Measurements from ENCODE around the gene TANC1. TPM values are rescaled to one million over a fixed set of nuclear protein-coding genes. Genes with fewer than 3 reads are reported as not detected.
"Not testable (repeated sequence)": the region's sequence is repeated elsewhere in the genome, so short reads cannot be mapped to it uniquely, and the experiment has no call there.

Gene TANC1
- total RNA-seq, 1 experiment from 2014 or later: 18.6 TPM

DNA sequence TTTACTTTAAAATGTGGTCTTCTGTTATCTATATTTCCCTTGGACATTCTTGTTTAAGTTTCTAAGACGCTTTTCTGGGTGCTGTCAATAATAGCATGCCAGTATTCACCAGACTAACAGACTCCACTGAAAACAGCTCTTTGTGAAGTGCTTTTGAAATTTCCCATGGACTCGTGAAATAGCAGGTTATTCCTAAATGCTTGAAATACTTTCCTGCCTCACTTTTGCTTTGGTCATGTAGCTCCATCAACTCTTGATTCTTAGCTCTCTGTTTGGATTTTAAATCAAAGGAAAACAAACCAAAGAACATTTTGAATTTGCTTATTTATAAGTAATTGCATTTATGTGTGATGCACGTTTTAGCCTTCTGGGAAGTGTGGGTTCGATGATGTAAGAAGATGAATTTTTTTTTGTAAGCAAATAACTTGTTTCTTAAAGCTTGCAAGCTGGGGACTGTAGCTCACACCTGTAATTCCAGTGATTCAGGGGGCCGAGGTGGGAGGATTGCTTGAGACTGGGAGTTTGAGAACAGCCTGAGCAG, 170.3 kb downstream of the TANC1 start:
- DNase-seq (ENCODE audit: low spot score): no peak

DNA sequence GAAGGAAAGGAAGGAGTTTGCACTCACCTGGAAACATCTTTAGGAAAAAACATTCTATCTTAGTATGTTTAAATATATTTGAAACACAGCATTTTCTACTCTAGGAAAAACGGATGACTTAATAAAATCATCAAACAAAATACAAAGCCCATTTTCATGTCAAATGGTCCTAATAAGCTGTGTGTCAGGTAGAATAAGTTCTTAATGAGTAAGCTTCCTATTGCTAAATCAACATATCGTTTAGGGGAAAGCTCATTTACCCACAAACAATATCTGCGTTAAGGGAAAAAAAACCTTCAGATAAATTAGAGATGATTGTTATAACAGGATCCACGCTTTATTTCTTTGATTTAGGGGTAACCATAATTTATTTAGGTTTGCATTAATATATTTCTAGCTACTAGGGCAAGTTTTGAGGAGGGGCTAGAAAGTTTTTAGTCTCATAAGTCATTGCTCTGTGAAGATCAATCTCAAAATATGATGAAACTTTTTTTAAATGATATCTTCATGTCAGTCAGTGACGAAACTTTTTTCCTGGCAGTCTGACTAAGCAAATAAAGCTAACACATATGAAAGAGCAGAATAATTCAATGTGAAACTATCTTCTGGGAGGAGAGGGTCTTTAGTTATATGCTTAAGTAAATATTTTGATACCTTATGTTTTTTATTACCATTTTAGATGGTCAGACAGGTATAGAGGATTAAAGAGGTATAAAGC, 170.9 kb downstream of the TANC1 start:
- DNase-seq (ENCODE audit: low spot score): no peak

DNA sequence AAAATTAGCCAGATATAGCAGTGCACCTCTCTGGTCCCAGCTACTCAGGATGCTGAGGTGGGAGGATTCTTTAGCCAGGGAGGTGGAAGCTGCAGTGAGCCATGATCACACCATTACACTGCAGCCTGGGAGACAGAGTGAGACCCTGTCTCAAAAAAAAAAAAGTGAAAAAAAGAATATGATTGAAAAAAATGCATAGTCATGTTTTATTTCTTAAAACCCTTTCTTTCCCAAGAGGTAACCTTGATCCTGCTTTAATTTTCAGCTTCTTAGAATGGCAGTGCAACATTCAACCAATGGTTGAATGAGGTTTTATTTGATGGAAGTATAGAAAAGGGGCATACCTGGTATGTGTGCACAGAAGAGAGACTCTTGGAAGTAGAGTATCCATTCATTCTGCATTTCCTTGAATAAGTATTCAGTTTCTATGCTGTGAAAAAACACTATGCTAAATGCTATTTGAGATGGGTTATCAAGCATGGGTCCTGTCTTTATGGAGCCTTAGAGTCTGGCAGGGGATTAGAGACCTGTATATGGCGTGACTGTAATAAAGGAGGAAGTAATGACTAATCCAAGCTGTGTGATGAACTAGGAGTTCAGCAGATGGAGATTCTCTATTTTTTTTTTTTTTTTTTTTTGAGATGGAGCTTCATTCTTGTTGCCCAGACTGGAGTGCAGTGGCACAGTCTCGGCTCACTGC, 171.8 kb downstream of the TANC1 start:
- DNase-seq (ENCODE audit: low spot score): no peak

DNA sequence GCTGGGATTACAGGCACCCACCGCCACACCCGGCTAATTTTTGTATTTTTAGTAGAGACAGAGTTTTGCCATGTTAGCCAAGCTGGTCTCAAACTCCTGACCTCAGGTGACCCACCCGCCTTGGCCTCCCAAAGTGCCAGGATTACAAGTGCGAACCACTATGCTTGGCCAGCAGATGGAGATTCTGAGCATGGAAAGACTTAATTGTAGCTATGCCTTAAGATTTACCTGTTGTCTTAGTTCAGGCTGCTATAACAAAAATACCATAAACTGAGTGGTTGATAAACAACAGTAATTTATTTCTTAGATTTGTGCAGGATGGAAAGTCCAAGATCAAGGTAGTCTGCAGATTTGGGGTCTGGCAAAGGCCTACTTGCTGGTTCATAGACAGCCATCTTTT, 172.4 kb downstream of the TANC1 start:
- DNase-seq (ENCODE audit: low spot score): not testable (repeated sequence)

DNA sequence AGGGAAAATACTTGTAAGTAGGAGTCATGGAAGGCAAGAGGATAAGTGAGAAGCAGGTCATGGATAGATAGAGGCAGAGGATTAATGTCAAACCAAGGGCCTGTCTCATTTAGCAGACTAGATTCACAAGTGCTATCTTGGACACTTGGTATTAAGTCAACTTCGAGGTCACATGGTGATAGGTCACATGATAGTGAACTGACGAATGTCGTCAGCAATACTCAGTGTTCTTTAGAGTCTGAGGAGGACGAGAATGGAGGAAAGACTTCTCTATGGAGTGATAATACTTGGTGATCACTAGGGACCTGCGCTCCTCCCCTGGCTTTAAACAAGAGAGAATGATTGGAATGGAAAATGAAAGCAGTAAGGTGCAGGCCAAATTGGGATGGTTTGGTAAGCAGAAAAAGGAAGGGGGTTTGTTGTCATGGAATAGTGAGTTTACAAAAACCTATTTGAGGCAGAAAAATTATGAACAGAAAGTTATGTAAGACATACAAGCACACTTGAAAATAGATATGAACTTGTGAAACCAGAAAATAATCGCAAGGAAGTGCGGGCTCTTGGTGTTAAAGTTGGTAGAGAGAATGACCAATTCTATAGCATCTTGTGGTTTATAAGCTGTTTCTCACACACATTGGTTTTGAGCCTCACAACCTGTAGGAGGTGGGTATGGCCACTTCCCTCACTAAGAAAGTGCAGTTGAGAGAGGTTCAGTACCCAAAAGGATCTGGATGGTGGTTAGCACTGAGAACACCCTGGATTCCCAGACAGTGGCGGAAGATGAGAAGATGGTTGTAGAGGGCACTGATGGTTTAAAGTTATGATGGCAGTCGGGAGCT, 176.6 kb downstream of the TANC1 start:
- no peak for DNase-seq (ENCODE audit: low spot score)

DNA sequence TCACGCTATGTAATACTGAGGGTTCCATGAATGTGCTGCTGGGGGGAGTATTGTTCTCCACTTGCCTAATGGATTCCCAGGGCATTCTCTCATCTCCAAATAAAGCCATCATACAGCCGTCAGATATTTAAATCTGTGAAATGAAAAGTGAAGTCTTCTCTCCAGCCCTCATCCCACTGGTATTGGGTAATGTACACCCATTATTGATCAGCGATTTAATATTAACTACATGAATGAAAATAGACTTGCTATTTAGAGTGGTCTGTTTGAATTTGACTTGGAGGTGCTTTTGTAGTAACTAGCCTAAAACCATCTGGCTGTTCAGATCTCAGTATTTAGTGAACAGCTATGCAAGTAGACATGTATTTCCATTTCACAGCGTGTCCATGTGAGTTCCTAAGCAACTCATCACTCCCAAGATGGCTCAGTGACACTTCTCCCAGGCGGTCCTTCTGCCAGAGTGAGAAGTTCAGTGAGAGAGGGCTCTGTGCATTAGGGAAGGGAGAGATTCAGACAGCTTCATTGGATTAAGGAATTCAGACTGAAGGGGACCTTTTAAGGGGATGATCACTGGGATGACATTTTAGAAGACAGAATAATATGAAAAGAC, 177.4 kb downstream of the TANC1 start:
- DNase-seq (ENCODE audit: low spot score): no peak

DNA sequence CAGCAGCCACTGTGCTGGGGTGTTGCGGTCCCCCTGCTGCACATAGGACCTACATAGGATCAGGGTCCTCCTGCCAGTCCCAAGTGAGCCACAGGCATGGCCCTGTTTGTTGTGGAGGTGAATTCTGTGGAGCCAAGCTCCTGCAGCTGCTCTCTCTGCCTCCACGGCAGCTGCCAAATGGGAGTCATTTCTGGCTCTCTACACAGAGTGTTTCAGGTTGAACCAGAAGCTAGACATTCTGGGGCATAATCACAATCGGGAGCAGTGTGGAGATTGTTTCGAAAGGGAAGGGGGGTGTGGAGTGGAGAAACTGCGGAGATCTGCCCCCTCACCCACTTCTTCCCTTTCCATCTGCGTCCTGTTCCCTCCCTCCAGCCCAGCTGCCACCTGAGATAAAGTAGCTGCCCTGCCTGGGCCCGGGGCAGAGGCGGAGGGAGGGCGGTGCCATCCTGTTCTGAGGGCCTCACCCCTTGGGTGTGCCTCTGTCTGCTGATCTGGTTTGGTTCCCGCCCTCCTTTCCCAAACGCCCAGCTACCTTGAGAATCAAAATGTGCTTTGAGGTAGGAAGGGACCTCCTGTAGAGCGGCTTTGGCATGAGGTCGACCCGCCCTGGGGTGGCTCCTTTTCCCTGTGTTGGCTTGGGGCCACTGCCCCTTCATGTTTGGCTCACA, 178.7 kb downstream of the TANC1 start:
- DNase-seq (ENCODE audit: low spot score): peak; percentile 50

DNA sequence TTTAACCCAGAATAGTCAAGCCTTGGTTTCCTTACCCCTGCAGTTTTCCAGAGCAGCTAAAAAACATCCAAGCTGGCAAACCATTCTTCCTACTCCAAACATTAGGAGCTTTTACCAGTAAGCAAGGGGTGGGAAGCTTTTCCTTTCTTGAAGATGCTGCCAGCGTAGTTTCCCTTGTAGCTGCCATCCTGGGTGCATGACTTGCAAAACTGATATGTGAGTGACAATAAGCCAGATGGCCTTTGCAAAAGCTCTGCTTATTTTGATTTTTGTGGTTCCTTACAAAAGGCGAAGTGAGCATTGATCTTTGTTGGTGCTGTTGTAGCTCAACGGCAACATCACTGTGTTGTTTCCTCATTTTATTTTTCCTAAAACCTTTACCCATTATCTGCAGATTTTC, 179.2 kb downstream of the TANC1 start:
- no peak for DNase-seq (ENCODE audit: low spot score)

DNA sequence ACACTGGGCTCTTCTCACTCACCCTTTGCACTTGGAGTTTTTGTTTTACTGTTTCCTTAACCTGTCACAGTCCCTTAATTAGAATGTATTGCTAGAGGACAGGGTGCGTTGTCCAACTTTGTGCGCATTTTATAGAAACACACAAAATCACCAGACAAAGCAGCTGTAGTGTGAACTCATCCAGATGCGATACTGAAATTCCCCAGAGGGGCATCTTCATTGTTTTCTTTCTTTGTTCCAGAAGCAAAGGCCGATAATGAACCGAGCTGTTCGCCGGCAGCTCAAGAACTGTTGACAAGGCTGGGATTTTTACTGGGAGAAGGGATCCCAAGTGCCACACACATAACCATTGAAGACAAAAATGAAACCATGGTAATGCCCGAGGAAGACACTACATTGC, 180.5 kb downstream of the TANC1 start:
- DNase-seq (ENCODE audit: low spot score): no peak

DNA sequence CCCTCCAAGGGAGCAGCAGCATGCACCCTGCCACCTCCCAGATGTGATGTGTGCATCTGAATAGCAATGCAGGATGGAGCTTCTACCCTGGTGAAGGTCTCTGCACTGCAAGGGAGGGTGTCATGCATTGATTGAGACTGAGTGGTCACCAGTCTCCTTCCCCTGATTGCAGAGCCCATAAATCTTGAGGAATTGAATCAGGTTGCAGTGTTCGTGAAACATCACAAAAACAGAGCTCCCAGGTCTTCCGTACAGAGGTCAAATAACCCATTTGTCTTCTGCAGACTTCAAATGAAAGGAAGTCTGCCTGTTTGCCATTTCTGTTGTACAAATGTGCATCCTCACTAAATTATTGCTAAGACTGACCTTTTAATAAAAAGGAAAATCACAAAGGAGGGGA, 181.3 kb downstream of the TANC1 start:
- DNase-seq (ENCODE audit: low spot score): no peak

DNA sequence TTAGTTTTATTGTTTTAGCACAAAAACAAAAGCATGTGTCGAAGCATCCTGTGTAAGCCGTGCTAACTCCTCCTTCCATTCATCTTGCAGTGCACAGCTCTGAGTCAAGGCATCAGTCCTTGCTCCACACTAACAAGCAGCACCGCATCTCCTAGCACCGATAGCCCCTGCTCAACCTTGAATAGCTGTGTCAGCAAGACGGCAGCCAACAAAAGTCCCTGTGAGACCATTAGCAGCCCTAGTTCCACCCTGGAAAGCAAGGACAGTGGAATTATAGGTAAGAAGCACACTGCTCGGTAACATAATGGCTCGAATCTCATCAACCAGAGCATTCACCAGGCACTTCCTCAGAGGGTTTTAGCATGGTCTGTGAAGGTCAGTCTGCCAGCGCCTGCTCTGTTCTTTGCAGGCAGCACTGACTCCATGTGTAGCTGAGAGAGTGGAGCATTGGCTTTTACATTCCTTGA, 181.9 kb downstream of the TANC1 start:
- DNase-seq (ENCODE audit: low spot score): no peak

DNA sequence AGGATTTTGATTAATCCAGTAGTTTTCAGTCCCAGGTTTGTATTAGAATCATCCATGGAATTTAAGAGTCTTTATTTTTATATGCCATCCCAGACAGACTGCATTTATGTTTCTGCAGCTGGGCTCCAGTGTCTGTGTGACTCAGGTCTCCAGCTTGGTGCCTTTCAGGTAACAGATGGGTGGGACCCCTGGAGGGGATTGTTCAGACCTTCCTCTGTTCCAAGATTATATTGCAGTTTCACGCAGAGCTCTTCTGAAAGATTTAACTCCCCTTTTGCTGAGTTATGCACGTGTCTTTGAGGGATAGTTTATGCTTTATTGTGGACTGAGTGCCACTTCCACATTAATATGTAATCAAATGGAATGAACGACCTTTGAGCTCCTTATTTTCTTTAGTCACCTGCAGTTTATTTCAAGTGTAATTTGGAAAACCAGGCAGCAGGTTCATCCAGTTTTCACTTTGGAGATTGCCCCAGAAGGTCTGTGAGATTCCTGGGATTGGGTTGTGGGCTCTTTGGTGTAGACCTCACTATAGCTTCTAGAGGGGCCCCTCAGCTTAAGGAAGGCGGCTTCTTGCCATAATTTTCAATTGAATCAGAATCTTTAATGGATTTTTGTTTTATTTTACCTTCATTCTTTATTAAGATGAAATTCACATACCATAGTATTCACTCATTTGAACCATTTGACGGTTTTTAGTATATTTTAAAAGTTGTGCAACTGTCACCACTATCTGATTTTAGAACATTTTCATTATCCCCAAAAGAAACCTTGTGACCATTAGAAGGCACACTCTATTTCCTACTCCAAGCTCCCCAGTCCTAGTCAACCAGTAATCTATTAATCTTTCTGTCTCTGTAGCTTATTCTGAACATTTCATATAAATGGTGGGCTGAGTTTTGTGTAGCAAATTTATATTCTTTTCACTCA, 183.0 kb downstream of the TANC1 start:
- DNase-seq (ENCODE audit: low spot score): peak; percentile 66

DNA sequence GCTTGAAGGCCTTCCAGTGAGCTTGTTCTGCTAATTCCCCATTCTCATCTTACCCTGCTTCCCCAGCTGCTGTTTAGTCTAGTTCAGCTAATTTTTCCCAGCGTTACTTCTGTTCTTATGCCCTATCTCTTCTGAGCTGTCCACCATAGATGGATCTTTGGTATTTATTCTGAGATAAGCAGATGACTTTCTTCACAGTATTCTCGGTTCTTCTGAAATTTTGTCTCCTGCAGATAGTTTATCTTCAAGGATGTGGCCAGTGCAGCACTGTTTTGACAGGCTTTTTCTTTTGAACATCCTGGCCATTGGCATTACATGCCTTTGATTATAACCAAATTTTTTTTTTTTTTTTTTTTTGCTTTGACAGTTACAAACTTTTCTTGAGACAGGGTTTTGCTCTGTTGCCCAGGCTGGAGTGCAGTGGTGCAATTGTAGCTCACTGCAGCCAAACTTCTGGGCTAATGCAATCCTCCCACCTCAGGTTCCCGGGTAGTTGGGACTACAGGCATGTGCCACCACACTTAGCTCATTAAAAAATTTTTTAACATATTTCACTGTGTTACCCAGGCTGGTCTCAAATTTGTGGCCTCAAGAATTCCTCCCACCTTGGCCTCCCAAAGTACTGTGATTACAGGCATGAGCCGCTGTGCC, 183.8 kb downstream of the TANC1 start:
- DNase-seq (ENCODE audit: low spot score): no peak

DNA sequence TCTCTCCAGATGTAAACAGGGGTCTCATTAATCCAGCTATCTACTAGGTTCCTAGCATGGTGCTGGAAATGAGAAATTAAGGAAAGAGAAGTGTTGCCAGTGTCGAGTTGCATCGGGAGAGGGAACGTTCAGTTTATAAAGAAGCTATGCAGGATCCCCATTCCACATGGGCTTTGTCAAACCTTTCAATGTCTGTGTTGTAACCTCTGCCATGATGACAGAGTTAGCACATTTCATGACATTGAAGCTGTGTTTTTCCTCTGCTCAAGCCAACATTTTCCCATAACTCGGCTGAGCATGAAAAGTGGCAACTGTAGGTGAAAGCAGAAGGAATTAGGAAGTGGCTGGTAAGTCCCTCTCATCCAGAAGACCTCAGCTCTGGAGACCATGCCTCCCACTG, 184.6 kb downstream of the TANC1 start:
- DNase-seq (ENCODE audit: low spot score): no peak

DNA sequence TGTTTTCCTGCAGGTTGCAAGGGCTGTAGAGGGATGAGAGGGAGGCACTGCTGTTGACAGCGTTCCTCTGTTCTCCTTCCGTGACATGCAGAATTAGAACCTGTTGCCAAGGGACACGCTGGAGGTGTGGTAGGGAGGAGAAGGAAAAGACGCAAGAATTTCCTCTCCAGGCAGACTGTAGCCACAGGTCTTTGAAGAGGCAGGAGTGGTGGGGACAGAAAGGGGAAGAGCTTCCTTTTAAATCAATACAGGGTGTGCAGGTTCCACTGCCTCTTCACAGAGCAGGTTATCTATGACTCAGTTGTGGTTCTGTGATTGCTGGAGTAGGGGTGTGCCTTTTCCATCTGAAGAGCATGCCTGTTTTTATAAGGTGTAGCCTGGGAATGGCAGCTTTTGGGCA, 185.0 kb downstream of the TANC1 start:
- peak; percentile 88 for DNase-seq (ENCODE audit: low spot score)

DNA sequence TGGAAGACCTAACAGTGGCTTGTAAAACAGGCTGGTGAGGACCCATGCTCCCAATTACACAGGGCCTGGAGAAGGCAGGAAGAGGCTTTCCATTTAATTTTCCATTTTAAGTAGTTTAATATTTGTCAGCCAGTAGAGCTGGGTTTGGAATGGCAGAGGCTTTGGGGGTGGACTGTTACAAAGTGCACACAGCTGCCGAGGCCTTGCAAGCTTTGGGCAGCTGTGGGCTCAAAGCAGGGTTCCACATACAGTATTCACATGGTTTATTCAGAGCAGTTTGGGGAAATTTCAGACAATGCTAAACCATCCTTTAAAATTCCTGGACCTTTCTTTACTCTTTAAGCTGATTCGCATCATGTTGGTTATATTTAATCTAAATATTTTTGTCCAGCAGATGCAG, 185.5 kb downstream of the TANC1 start:
- no peak for DNase-seq (ENCODE audit: low spot score)

DNA sequence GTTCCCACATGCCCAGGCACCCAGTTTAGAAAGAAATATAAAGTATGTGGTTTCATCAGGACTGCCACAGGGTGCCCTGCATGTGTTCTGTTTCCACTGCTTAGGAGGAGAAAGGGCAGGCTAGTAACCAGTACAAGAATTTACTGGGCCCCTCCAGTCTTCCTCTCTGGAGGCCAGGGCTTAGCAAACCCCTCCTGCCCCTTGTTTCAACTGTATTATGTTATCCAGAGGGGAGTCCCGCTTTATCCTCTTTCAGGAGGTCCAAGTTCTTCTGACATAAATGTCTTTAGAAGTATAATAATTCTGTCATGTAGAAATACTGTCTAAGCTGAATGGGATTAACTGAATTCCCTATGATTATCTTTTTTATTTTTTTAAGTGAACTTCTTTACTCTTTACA, 185.9 kb downstream of the TANC1 start:
- DNase-seq (ENCODE audit: low spot score): no peak

DNA sequence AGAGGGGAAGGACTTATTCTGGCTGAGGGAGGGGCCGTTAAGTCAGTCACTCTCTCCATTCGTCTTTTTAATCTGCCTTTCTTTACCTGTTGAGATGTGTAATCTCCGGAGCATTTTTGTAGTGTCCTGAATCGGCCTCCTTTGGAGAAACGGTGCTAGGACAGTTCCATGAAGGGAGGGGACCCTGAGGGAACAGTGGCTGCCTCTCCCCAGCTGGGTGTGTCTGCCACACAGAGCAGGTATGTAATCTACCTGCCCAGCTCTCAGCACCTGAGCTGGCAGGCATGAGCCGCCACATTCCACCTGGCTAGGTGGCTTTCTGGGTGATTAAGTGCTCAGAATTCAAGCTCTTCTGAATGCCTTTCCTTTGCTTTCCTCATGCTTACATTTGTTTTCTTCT, 186.9 kb downstream of the TANC1 start:
- peak; percentile 74 for DNase-seq (ENCODE audit: low spot score)

DNA sequence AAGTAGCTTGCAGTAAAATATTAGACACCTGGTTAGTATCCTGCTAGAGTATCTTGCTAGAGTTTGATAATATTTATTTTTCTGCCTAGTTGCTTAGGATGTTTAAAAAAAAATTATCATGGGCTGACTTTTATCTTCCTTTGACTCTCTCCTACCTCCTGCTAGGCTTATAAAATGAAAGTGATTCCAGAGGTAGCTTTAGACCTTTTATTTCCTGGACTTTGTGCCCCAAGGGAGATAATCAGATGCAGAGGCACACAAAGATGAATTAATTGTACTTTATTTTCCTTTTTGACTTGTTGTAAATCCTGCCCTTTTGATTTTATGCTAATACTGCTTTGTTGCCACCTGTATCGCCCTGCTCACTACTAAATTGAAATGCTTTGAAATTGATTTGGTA, 187.4 kb downstream of the TANC1 start:
- DNase-seq (ENCODE audit: low spot score): no peak

Data from HT-29 (cell line).